Hypothalamus (tissue), 51 donors: ENCODE measurements around the gene PCBP3.
A peak's percentile ranks its signal among the peaks of the same experiment; 100 is the strongest.
"Not testable (repeated sequence)": the region's sequence is repeated elsewhere in the genome, so short reads cannot be mapped to it uniquely, and the experiment has no call there.

Source experiments
- DNase-seq, 51 donors: peaks; one replicate each; lab custom pipeline; 2025; lab: John Stamatoyannopoulos, UW

Gene PCBP3

GRCh38 chr21:45662623-45663245, 19.2 kb downstream of the PCBP3 start:
- DNase-seq = not testable (repeated sequence)

GRCh38 chr21:45669382-45669781, 25.9 kb downstream of the PCBP3 start:
- DNase-seq = no peak

- no peak for DNase-seq
Observed at GRCh38 chr21:45670731-45671130, 27.2 kb downstream of the PCBP3 start.

GRCh38 chr21:45678790-45679189, 35.3 kb downstream of the PCBP3 start:
- DNase-seq = not testable (repeated sequence)

GRCh38 chr21:45680215-45680614, 36.7 kb downstream of the PCBP3 start:
- no peak for DNase-seq

GRCh38 chr21:45695086-45695485, 51.6 kb downstream of the PCBP3 start:
- DNase-seq = no peak

GRCh38 chr21:45698493-45699184, 55.1 kb downstream of the PCBP3 start:
- peak in 1 of 51 donors; percentile 3 for DNase-seq

GRCh38 chr21:45699251-45699942, 55.9 kb downstream of the PCBP3 start:
- no peak for DNase-seq

- DNase-seq = no peak
Observed at GRCh38 chr21:45699966-45700365, 56.4 kb downstream of the PCBP3 start.

- DNase-seq = no peak
Observed at GRCh38 chr21:45700461-45700860, 56.9 kb downstream of the PCBP3 start.

GRCh38 chr21:45704311-45705108, 61.0 kb downstream of the PCBP3 start:
- no peak for DNase-seq

GRCh38 chr21:45706299-45706698, 62.8 kb downstream of the PCBP3 start:
- DNase-seq = no peak

GRCh38 chr21:45709173-45709572, 65.6 kb downstream of the PCBP3 start:
- DNase-seq = no peak

- DNase-seq = no peak
Observed at GRCh38 chr21:45709696-45710268, 66.3 kb downstream of the PCBP3 start.

GRCh38 chr21:45710306-45710705, 66.8 kb downstream of the PCBP3 start:
- DNase-seq = not testable (repeated sequence)

GRCh38 chr21:45713613-45714012, 70.1 kb downstream of the PCBP3 start:
- DNase-seq = no peak

- no peak for DNase-seq
Observed at GRCh38 chr21:45715441-45715840, 71.9 kb downstream of the PCBP3 start.

- DNase-seq = no peak
Observed at GRCh38 chr21:45718413-45718812, 74.9 kb downstream of the PCBP3 start.

GRCh38 chr21:45719177-45719802, 75.8 kb downstream of the PCBP3 start:
- DNase-seq = peak in 1 of 51 donors; percentile 2

GRCh38 chr21:45720204-45720603, 76.7 kb downstream of the PCBP3 start:
- not testable (repeated sequence) for DNase-seq
